Right cardiac atrium (tissue), 5 donors: ENCODE measurements around the gene LPXN. TPM values are rescaled to one million over a fixed set of nuclear protein-coding genes. Genes with fewer than 3 reads are reported as not detected.

Experiments used
- ATAC-seq, 2 donors: fragments of 200-7000 bp; cut with Tn5 transposase; one replicate each; pipeline versions ENCODE4 v1.8.0 to v1.9.1; 2020; ENCODE audit warnings: moderate library complexity in 2 of 2, mild to moderate bottlenecking in 1 of 2
- DNase-seq, 3 donors: peaks; one replicate each; pipeline ENCODE4 v3.0.0-alpha.2; 2020
- H3K27ac ChIP-seq: one replicate; pipeline ENCODE4 v1.5.1; 2013; ENCODE audit warnings: mild to moderate bottlenecking, low read length, control low read depth, moderate library complexity
- H3K27me3 ChIP-seq: one replicate; pipeline ENCODE4 v1.6.1; 2013; ENCODE audit not compliant: control insufficient read depth, insufficient read depth
- H3K4me1 ChIP-seq: one replicate; pipeline ENCODE4 v1.6.1; 2013; ENCODE audit warnings: low read length; ENCODE audit not compliant: control insufficient read depth, insufficient read depth
- H3K4me3 ChIP-seq: one replicate; pipeline ENCODE4 v1.5.1; 2013; ENCODE audit warnings: low read length, control low read depth
- H3K9me3 ChIP-seq: one replicate; pipeline ENCODE4 v1.6.1; 2013; ENCODE audit warnings: low read length; ENCODE audit not compliant: control insufficient read depth
- WGBS: extraction: QIAGEN DNeasy Blood & Tissue Kit; methylation state at CpG from one replicate; pipeline ENCODE4 v1.1.7; 2013; 5-methylcytosine and 5-hydroxymethylcytosine counted together
- intact Hi-C, 4 donors: fragments of 100-400 bp; cut with DNase I; formaldehyde crosslinking; loops; one replicate each; pipeline versions ENCODE4 v1.11.0 to v1.14.0; 2022 to 2023
- long read RNA-seq, 4 donors: library from polyadenylated mRNA; unstranded; transcript quantifications; one replicate each; pipeline ENCODE4 v2.0.0, GENCODE V29; 2020 to 2021
- polyA plus RNA-seq: library from polyadenylated mRNA; stranded (reverse); fragments of 200-250 nt; gene quantifications from one replicate; pipeline ENCODE4 v1.2.3, GENCODE V29; 2013
- total RNA-seq, 4 donors: library from RNA; stranded (reverse); fragmentation: NEBNext Ultra II Directional; extraction: Animal tissue kit (Norgen Biotek cat#: 25700); gene quantifications; one replicate each; pipeline ENCODE4 v1.2.1, GENCODE V29; 2021
- donor health status: healthy with polysubstance abuse.
- donor health status: DM: no; HTN: yes; CAD: no.
- donor health status: DM: no; HTN: no; CAD: no.
- donor health status: DM: no; HTN: yes; CAD: no; lungs with severe emphysema.
- donor health status: DM: yes; HTN: yes; CAD: no.

The LPXN gene
- total RNA-seq = 1 to 10 TPM; 4.6 to 7.1 (median 6.4) TPM
- 3.0 TPM for polyA plus RNA-seq
- long read RNA-seq, donor 1, partial matches to known transcripts = 1 of 4 reads
- long read RNA-seq, donor 1, other reads (novel, unspliced or antisense) = 2 of 4 reads
- long read RNA-seq, donor 2 = 0 reads
- long read RNA-seq, donor 3, partial matches to known transcripts = 1 of 3 reads
- long read RNA-seq, donor 3, other reads (novel, unspliced or antisense) = 1 of 3 reads
- long read RNA-seq, donor 4, partial matches to known transcripts = 0 of 2 reads
- long read RNA-seq, donor 4, other reads (novel, unspliced or antisense) = 2 of 2 reads

DNA sequence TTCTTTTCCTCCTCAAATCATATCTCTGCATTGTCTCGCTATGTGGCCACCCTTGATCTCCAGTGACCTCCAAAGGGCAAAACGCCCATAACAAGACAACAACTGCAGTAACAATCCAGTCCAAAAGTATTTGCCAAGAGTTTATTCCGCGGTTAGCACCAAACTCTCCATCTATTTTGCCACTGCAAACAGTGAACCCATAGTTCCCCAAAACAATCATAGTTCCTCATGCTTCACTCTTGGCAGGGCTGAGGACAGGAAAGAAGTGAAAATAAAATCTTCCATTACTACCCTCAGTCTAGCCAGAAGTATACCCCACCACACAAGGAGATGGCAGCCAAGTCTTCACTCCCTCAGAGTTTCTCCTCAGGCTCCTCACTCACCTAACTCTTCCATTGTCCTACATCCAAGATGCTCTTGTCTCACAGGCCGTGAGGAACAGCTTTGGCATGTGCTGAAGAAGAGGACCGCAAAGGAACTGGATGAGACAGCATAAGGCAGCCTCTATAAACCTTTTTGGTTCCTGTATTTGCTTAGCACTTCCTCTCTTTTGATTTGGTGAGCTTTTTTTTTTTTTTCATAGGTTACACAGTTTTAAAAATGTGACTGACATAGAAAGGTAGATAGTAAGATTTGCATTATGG is at the start of gene LPXN:
LPXN (minus strand) TSS at position 480 of the 644 bp plus-strand sequence; CDS start at position 396, 84 bp downstream.
- DNase-seq = no peak
- H3K27me3 ChIP-seq = no peaks in the 10 kb centered on the region
- ATAC-seq = no peak
- H3K4me1 ChIP-seq = no peaks in the 10 kb centered on the region
- no peak within 1 kb of the TSS for H3K27ac ChIP-seq
- no peaks in the 10 kb centered on the region for H3K9me3 ChIP-seq
- H3K4me3 ChIP-seq = no peak within 1 kb of the TSS
- intact Hi-C loops = loop anchor here in 3 of 4 donors (10.0 kb wide), 1 partner anchor 99 kb away; no protein-coding TSS in a partner anchor
- 69% methylated on average over 6 of the region's 6 CpGs for WGBS

DNA sequence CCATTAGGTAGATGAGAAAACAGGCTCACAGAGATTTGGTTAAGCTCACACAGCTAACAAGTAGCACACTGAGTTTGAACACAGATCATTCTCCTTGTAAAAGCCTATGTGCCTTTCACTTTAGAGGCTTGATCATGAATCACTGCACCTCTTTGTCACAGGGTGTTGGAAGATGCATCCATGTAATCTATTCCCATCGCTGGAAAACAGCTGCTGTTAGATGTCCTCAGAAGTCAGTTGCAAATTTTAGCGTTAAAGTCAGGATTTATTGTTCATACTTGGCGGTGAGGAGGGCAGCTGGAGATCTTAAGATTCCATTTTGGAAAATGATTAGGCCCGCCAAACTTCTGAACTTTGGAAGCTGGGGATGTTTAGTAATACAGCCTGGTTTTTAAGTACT is 49.4 kb upstream of the LPXN start:
- H3K27me3 ChIP-seq = no peaks in the 10 kb centered on the region
- H3K27ac ChIP-seq = no peak overlapping the region
- H3K4me3 ChIP-seq = no peak overlapping the region
- no peak for ATAC-seq
- intact Hi-C loops = no loop called here
- no peak for DNase-seq
- WGBS = 96% methylated on average over 4 of the region's 4 CpGs
- H3K4me1 ChIP-seq = no peaks in the 10 kb centered on the region
- no peaks in the 10 kb centered on the region for H3K9me3 ChIP-seq

DNA sequence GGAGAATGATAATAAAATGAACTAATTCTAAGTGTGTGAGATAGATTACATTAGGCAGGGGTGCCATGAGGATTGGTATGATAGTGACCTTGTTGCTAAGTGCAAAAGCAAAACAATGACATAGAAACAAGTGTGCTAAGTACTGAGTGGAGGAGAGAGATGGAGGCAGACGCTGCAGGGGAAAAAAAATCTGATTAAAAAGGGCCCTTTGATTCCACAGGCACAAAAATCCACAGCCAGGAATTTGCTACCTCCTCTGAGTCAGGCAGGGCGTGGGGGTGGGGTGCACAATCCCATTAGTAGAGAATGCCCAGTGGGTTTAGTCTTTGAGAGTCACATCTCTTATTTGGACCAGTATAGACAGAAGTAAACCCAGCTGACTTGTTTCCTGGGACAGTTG is 46.7 kb upstream of the LPXN start, which contains the start of gene CNTF:
CNTF (plus strand) TSS at position 322 of the 400 bp plus-strand sequence. CDS start 88 bp downstream, outside the sequence.
- peaks cover 1% of the 10 kb centered on the region for H3K4me1 ChIP-seq
- peak; percentile 56 to 63 for ATAC-seq

GRCh38 chr11:58621586-58622262 is 46.1 kb upstream of the LPXN start:
- 80% methylated on average over 4 of the region's 4 CpGs for WGBS

More for the DNA sequence above, 46.7 kb upstream of the LPXN start, which contains the start of gene CNTF:
- DNase-seq = peak in 1 of 3 donors; percentile 39
- 59% methylated on average over 2 of the region's 2 CpGs for WGBS
- intact Hi-C loops = no loop called here
- no peaks in the 10 kb centered on the region for H3K27me3 ChIP-seq
- no peaks in the 10 kb centered on the region for H3K9me3 ChIP-seq
- no peak within 1 kb of the TSS for H3K27ac ChIP-seq
- H3K4me3 ChIP-seq = no peak within 1 kb of the TSS

DNA sequence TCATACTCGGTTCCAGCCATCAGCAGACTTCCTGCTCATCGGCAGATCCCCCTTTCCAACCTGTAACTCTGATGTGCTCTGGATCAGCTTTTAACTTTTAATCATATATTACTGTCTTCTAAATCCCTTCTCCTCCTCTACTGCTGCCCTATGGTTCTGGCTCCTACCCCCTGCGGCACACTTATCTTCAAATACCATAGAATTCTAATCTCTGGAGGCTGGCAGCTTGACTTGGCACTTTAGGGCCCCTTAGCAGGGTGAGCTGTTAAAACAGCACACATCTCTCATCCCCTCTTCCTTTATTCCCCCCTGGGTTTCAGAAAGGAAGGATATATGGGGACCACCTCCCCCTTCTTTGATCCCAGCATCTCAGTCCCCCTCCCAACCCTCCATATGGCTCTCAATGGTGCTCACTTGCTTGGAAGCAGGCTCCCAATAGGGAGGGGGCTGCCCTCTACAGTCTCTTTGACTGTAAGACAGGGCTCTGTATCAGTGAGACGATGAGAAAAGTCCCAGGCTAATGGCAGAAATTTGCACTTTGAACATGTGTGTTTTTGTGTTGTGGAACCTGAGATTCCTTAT is 42.4 kb upstream of the LPXN start:
- peaks cover 3% of the 10 kb centered on the region for H3K4me1 ChIP-seq
- no peak overlapping the region for H3K27ac ChIP-seq
- intact Hi-C loops = no loop called here
- ATAC-seq = peak; percentile 52 to 63
- H3K4me3 ChIP-seq = no peak overlapping the region
- no peaks in the 10 kb centered on the region for H3K9me3 ChIP-seq
- no peaks in the 10 kb centered on the region for H3K27me3 ChIP-seq
- 57% methylated on average over 4 of the region's 4 CpGs for WGBS
- no peak for DNase-seq

More at GRCh38 chr11:58621586-58622262, 46.1 kb upstream of the LPXN start:
- Histone ChIP-seq H3K4me3 (no peak overlapping the region), H3K27ac (no peak overlapping the region), H3K27me3 (no peaks in the 10 kb centered on the region), H3K4me1 (peaks cover 3% of the 10 kb centered on the region), H3K9me3 (no peaks in the 10 kb centered on the region)
- intact Hi-C loops = no loop called here
- DNase-seq = no peak
- no peak for ATAC-seq

GRCh38 chr11:58616594-58616993 is 40.9 kb upstream of the LPXN start:
- ATAC-seq (peak; percentile 76 to 77), DNase-seq (peak; percentile 39 to 72 (median 50))
- no peak overlapping the region for H3K4me3 ChIP-seq
- no peaks in the 10 kb centered on the region for H3K9me3 ChIP-seq
- no peaks in the 10 kb centered on the region for H3K27me3 ChIP-seq
- H3K4me1 ChIP-seq = peaks cover 3% of the 10 kb centered on the region
- 34% methylated on average over 4 of the region's 4 CpGs for WGBS
- intact Hi-C loops = no loop called here
- H3K27ac ChIP-seq = no peak overlapping the region

DNA sequence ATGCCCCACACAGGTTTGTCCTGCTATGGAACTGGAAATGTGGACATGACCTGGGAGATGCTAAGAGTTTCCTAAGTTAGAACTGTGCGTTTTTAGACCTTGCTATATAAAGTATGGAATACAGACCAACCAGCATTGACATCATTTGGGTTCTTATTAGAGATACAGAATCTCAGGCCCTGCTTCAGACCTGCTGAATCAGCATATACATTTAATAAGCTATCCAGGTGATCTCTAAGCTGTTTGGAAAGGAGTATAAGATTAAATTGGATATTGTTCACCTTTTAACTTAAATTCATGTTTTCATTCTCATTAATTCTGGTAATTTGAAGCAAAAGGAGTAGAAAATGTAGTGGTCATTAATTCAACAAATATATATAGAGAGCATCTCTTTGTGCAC is 39.9 kb upstream of the LPXN start:
- Histone ChIP-seq H3K27me3 (no peaks in the 10 kb centered on the region), H3K27ac (no peak overlapping the region), H3K4me3 (no peak overlapping the region), H3K9me3 (no peaks in the 10 kb centered on the region), H3K4me1 (peaks cover 3% of the 10 kb centered on the region)
- ATAC-seq (no peak), DNase-seq (no peak)
- WGBS = 92% methylated on average over 1 of the region's 1 CpG
- intact Hi-C loops = no loop called here

GRCh38 chr11:58613228-58613627 is 37.6 kb upstream of the LPXN start:
- H3K27me3 ChIP-seq = no peaks in the 10 kb centered on the region
- no peaks in the 10 kb centered on the region for H3K9me3 ChIP-seq
- H3K4me1 ChIP-seq = peaks cover 3% of the 10 kb centered on the region
- 97% methylated on average over 2 of the region's 2 CpGs for WGBS
- no peak overlapping the region for H3K4me3 ChIP-seq
- ATAC-seq (no peak), DNase-seq (no peak)
- no peak overlapping the region for H3K27ac ChIP-seq
- intact Hi-C loops = no loop called here

DNA sequence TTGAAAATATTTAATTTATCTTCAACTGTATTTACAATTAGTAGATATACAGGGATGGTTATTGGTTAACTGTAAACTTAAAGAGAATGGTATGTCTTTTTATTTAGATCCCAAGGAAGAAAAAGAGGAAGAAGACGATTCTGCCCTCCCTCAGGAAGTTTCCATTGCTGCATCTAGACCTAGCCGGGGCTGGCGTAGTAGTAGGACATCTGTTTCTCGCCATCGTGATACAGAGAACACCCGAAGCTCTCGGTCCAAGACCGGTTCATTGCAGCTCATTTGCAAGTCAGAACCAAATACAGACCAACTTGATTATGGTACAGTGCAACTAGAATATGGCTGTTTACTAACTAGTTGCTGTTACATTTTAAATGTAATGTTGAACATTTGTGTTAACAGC is 34.1 kb upstream of the LPXN start:
- intact Hi-C loops = no loop called here
- DNase-seq (no peak), ATAC-seq (no peak)
- no peaks in the 10 kb centered on the region for H3K27me3 ChIP-seq
- no peak overlapping the region for H3K27ac ChIP-seq
- WGBS = 85% methylated on average over 8 of the region's 8 CpGs
- no peaks in the 10 kb centered on the region for H3K9me3 ChIP-seq
- no peaks in the 10 kb centered on the region for H3K4me1 ChIP-seq
- no peak overlapping the region for H3K4me3 ChIP-seq

- WGBS = 83% methylated on average over 5 of the region's 5 CpGs
- DNase-seq = no peak
- H3K4me3 ChIP-seq = no peak overlapping the region
- H3K27ac ChIP-seq = no peak overlapping the region
- H3K4me1 ChIP-seq = no peaks in the 10 kb centered on the region
- no peak for ATAC-seq
- intact Hi-C loops = no loop called here
- no peaks in the 10 kb centered on the region for H3K9me3 ChIP-seq
- no peaks in the 10 kb centered on the region for H3K27me3 ChIP-seq
These were observed 32.7 kb upstream of the LPXN start for GRCh38 chr11:58608331-58608730.
